ENCODE results near the gene CRIP2. TPM values are rescaled to one million over a fixed set of nuclear protein-coding genes. Genes with fewer than 3 reads are reported as not detected.

Gene CRIP2
- polyA plus RNA-seq, 4 donors, result 8.9 to 137 (median 34.6) TPM

DNA sequence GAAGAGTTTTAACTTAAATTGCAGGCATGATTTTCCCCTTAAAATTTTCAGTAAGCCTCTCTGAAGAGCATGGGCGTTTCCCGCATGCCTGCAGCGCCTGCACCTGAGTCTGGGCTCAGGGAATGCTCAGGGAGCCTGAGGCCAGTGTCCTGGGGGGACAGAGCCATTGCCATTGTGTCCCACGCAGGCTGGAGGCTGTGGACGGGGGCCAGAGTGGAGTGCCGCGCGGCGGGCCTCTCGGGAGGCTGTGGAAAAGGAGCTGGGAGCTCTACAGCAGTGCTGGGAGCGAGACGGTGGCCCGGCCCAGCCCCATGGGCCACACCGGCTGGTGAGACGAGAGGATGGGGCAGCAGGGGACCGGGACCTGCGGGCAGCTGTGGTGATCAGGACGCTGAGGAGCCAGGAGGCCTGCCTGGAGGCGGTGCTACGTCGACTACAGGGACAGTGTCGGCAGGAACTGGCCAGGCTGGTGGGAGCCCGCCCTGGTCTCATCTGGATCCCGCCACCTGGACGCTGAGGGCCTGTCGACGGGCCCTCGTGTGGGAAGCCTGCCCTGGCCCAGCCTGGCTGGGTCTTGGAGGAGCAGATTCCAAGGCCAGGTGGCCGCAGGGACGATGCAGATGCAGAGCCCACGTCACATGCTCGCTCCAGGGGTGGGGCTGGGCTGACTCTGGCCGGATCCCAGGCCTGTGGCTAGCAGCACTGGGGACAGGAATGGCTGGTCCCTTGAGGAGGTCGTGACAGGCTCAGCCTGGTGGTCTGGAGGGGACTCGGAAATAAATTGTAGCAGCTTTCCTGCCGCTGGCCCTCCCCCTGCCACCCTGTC is 24.0 kb downstream of the CRIP2 start:
- no peak for FAIRE-seq
- WGBS, 3 donors, result 91 to 92% (median 91%) methylated on average over 36 of the region's 36 CpGs
- H3K36me3 ChIP-seq (ENCODE audit: control insufficient read depth in 3 of 3, insufficient read depth in 2 of 3, low read depth in 1 of 3, low read length in 3 of 3), result peaks cover 0 to 8% (median 2%) of the 10 kb centered on the region in 3 donors
- H3K27ac ChIP-seq (ENCODE audit: low read depth in 1 of 3, low read length in 2 of 3), result no peak overlapping the region
- no peaks in the 10 kb centered on the region for H3K9me3 ChIP-seq (ENCODE audit: control insufficient read depth in 2 of 2, insufficient read depth in 1 of 2, low read depth in 1 of 2, low read length in 1 of 2)
- H3K27me3 ChIP-seq (ENCODE audit: control insufficient read depth in 3 of 3, insufficient read depth in 3 of 3, low read length in 3 of 3), result no peaks in the 10 kb centered on the region
- DNase-seq, result no peak
- H3K4me3 ChIP-seq (ENCODE audit: low read depth in 1 of 3, low read length in 3 of 3), result no peak overlapping the region
- H3K4me1 ChIP-seq (ENCODE audit: control insufficient read depth in 3 of 3, insufficient read depth in 2 of 3, low read depth in 1 of 3, low read length in 2 of 3), result no peaks in the 10 kb centered on the region

DNA sequence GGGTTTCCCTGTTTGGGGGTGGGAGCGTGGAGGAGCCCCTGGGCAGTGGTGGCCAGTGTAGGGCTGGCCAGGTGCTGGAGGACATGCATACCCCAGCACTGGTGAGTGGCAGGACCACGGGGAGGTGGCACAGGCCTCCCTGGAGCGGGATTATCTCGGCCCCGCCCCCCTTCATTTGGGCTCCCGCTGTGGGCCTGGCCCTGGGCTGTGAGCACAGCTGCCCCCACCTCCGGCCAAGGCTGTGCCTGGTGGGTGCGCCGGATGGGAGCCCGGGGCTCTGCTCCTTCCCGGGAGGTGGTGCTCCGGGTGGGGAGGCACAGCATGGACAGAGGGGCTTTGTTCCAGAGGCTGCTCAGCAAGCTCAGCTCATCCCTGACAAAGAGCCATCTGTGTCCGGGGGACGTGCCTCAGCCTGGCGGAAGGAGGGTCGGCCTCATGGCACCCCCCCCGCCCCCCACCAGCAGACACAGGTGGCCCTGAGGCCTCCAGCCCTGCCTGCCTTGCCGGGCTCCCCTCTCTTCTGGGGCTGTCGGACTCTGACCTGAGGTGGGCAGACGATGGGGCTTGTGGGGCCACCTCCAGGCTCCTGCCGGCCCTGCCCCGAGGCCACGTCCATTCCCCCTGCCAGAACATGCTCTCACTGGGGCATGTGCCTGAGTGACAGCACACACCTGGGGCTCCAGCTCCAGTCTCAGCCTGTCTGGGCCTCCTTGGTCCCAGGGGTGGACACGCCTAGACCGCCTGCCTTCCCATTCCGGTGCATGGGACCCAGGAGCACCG is 24.8 kb downstream of the CRIP2 start:
- no peaks in the 10 kb centered on the region for H3K4me1 ChIP-seq (ENCODE audit: control insufficient read depth in 3 of 3, insufficient read depth in 2 of 3, low read depth in 1 of 3, low read length in 2 of 3)
- DNase-seq (peak in 1 of 2 donors; percentile 41), FAIRE-seq (no peak)
- H3K4me3 ChIP-seq (ENCODE audit: low read depth in 1 of 3, low read length in 3 of 3), result no peak overlapping the region
- no peaks in the 10 kb centered on the region for H3K27me3 ChIP-seq (ENCODE audit: control insufficient read depth in 3 of 3, insufficient read depth in 3 of 3, low read length in 3 of 3)
- H3K36me3 ChIP-seq (ENCODE audit: control insufficient read depth in 3 of 3, insufficient read depth in 2 of 3, low read depth in 1 of 3, low read length in 3 of 3), result peaks cover 0 to 8% (median 2%) of the 10 kb centered on the region in 3 donors
- H3K9me3 ChIP-seq (ENCODE audit: control insufficient read depth in 2 of 2, insufficient read depth in 1 of 2, low read depth in 1 of 2, low read length in 1 of 2), result no peaks in the 10 kb centered on the region
- WGBS, 3 donors, result 67 to 76% (median 75%) methylated on average over 24 to 27 of the region's 27 CpGs
- H3K27ac ChIP-seq (ENCODE audit: low read depth in 1 of 3, low read length in 2 of 3), result no peak overlapping the region

DNA sequence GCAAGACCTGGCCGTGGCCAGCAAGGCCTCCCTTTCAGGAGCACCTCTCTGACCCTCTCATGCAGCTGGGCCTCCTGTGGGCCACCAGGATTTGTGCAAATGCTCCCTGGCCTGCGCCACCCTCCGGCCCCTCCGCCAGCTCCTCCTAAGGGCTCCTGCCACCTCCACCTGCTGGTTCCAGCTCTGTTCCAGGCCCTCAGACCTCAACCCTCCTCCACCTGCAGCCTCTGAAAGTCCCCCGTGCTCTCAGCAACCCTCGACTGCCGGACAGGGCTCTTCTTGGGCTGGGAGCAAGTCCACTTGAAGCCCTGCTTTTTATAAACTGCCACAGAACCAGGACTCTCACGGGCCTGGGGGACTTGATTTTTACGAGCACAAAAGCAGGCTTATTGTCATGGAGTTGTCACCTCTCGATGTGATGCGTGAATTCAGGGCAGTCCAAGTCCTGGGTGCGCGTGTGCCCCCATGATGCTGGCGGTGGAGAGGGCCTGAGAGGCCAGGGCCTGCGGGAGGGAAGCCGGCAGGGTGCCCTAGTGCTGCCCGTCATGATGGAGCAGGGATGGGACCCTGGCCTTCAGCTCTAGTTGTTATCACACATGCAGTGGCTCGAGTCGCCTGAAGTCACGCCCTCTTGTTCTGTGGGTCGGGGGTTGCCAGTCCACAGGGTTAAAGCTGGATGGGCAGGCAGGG is 25.6 kb downstream of the CRIP2 start:
- FAIRE-seq (no peak), DNase-seq (no peak)
- Histone ChIP-seq H3K36me3 (ENCODE audit: control insufficient read depth in 3 of 3, insufficient read depth in 2 of 3, low read depth in 1 of 3, low read length in 3 of 3) (peaks cover 0 to 8% (median 2%) of the 10 kb centered on the region in 3 donors), H3K27me3 (ENCODE audit: control insufficient read depth in 3 of 3, insufficient read depth in 3 of 3, low read length in 3 of 3) (no peaks in the 10 kb centered on the region), H3K27ac (ENCODE audit: low read depth in 1 of 3, low read length in 2 of 3) (no peak overlapping the region), H3K4me3 (ENCODE audit: low read depth in 1 of 3, low read length in 3 of 3) (no peak overlapping the region), H3K4me1 (ENCODE audit: control insufficient read depth in 3 of 3, insufficient read depth in 2 of 3, low read depth in 1 of 3, low read length in 2 of 3) (no peaks in the 10 kb centered on the region), H3K9me3 (ENCODE audit: control insufficient read depth in 2 of 2, insufficient read depth in 1 of 2, low read depth in 1 of 2, low read length in 1 of 2) (no peaks in the 10 kb centered on the region)
- WGBS, 3 donors, result 66 to 83% (median 80%) methylated on average over 21 of the region's 21 CpGs

DNA sequence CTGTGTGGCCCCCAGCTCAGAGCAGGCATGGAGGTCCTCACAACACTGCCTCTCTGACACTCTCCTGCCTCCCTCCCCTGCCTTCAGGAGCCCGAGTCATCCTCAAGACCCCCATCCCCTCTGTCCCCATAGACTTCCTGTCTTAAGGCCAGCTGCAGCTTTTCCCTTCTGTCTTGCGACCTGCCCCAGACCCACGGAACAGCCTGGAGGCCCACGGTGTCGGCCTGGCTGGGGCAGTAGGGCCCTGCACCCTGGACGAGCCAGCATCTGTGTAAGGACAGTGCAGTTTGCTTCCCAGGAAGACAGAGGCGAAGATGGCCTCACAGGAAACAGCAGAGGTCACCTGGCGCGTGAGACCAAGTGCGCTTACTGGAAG is 26.1 kb downstream of the CRIP2 start:
- H3K27ac ChIP-seq (ENCODE audit: low read depth in 1 of 3, low read length in 2 of 3), result no peak overlapping the region
- FAIRE-seq (no peak), DNase-seq (no peak)
- 60 to 69% (median 63%) methylated on average over 10 of the region's 10 CpGs for WGBS, 3 donors
- no peaks in the 10 kb centered on the region for H3K9me3 ChIP-seq (ENCODE audit: control insufficient read depth in 2 of 2, insufficient read depth in 1 of 2, low read depth in 1 of 2, low read length in 1 of 2)
- H3K4me1 ChIP-seq (ENCODE audit: control insufficient read depth in 3 of 3, insufficient read depth in 2 of 3, low read depth in 1 of 3, low read length in 2 of 3), result no peaks in the 10 kb centered on the region
- no peak overlapping the region for H3K4me3 ChIP-seq (ENCODE audit: low read depth in 1 of 3, low read length in 3 of 3)
- H3K27me3 ChIP-seq (ENCODE audit: control insufficient read depth in 3 of 3, insufficient read depth in 3 of 3, low read length in 3 of 3), result no peaks in the 10 kb centered on the region
- peaks cover 0 to 8% (median 2%) of the 10 kb centered on the region in 3 donors for H3K36me3 ChIP-seq (ENCODE audit: control insufficient read depth in 3 of 3, insufficient read depth in 2 of 3, low read depth in 1 of 3, low read length in 3 of 3)

DNA sequence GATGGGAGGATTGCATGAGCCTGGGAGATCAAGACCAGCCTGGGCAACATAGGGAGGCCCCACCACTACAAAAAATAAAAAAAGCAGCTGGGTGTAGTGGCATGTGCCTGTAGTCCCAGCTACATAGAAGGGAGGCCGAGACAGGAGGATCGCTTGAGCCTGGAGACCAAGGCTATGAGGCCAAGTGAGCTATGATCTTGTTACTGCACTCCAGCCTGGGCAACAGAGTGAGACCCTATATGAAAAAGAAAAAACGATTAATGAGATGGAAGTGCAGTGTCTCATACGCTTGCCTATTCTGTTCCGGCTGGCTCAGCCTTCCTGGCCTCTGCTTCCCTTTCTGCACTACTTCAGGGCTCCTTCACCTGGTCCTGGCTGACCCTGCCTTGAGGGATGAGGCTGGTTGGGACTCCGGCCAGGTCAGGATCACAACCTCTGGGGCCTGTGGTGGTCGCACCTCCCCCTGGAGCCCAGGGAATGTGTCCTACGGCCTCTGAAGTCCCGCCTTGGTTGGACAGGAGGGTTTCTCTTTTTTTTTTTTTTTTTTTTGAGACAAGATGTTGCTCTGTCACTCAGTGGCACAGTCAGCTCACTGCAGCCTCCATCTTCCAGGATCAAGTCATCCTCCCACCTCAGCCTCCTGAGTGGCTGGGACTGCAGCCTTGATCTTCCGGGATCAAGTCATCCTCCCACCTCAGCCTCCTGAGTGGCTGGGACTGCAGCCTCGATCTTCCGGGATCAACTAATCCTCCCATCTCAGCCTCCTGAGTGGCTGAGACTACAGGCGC is 27.1 kb downstream of the CRIP2 start:
- DNase-seq (no peak), FAIRE-seq (no peak)
- Histone ChIP-seq H3K36me3 (ENCODE audit: control insufficient read depth in 3 of 3, insufficient read depth in 2 of 3, low read depth in 1 of 3, low read length in 3 of 3) (peaks cover 0 to 8% (median 2%) of the 10 kb centered on the region in 3 donors), H3K27me3 (ENCODE audit: control insufficient read depth in 3 of 3, insufficient read depth in 3 of 3, low read length in 3 of 3) (no peaks in the 10 kb centered on the region), H3K27ac (ENCODE audit: low read depth in 1 of 3, low read length in 2 of 3) (no peak overlapping the region), H3K4me3 (ENCODE audit: low read depth in 1 of 3, low read length in 3 of 3) (no peak overlapping the region), H3K9me3 (ENCODE audit: control insufficient read depth in 2 of 2, insufficient read depth in 1 of 2, low read depth in 1 of 2, low read length in 1 of 2) (no peaks in the 10 kb centered on the region), H3K4me1 (ENCODE audit: control insufficient read depth in 3 of 3, insufficient read depth in 2 of 3, low read depth in 1 of 3, low read length in 2 of 3) (no peaks in the 10 kb centered on the region)
- 83 to 88% (median 86%) methylated on average over 13 of the region's 13 CpGs for WGBS, 3 donors

DNA sequence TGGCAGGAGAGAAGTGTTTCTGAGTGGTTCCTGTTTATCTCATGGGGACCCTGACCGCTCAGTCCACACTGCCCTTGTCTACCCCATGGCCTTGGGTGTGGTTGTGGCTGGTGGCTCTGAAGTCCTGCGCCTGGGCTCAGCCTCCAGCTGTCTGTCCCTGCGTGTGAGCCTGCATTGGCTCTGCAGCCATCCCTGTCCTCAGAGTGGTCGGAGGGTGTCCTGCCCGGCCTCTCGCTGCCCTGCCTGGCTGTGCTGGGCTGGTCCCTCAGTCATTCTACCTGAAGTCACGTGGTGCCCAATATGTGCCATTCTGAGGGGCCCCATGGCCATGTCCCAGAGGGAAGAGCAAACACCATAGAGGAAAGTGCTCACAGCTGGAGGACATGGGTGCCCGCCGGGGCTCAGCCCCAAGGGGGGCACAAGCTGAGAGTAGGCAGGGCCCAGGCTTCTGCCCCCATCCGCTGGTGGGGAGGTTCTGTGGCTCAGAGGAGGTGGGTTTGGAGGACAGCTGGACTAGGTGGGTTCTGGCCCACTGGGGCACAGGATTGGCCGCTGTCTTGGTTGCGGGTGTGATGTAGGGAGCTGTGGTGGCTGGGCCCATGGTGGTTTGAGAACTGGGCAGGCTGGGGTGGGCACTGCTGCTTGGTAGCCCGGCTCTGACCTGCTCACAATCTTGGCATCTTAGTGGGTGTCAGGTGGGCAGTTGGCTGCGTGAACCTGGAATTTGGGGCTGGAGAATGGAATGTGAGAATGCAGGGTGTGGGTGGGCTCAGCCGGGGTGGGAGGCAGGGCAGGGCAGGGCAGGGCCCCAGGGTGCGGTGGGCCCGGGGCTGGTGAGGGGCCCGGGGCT is 28.1 kb downstream of the CRIP2 start:
- H3K9me3 ChIP-seq (ENCODE audit: control insufficient read depth in 2 of 2, insufficient read depth in 1 of 2, low read depth in 1 of 2, low read length in 1 of 2), result no peaks in the 10 kb centered on the region
- no peak for DNase-seq
- H3K4me1 ChIP-seq (ENCODE audit: control insufficient read depth in 3 of 3, insufficient read depth in 2 of 3, low read depth in 1 of 3, low read length in 2 of 3), result no peaks in the 10 kb centered on the region
- no peak overlapping the region for H3K4me3 ChIP-seq (ENCODE audit: low read depth in 1 of 3, low read length in 3 of 3)
- 80 to 85% (median 81%) methylated on average over 18 of the region's 18 CpGs for WGBS, 3 donors
- no peaks in the 10 kb centered on the region for H3K27me3 ChIP-seq (ENCODE audit: control insufficient read depth in 3 of 3, insufficient read depth in 3 of 3, low read length in 3 of 3)
- no peak for FAIRE-seq
- no peak overlapping the region for H3K27ac ChIP-seq (ENCODE audit: low read depth in 1 of 3, low read length in 2 of 3)
- peaks cover 0 to 8% (median 2%) of the 10 kb centered on the region in 3 donors for H3K36me3 ChIP-seq (ENCODE audit: control insufficient read depth in 3 of 3, insufficient read depth in 2 of 3, low read depth in 1 of 3, low read length in 3 of 3)

DNA sequence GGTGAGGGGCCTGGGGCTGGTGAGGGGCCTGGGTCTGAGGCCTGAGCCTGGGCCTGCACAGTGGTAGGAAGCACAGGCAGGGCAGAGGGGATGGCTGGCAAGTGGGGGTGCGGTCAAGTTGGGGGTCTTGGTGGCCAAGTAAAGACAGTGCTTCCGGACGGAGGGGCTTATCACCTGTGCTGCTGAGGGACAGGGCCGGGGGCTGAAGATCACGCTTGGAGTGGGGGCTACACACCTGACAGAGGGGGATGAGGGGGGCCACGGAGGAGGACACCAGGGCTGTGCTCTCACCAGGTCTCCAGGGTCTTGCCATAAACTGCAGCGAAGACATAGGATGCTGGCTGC is 28.6 kb downstream of the CRIP2 start:
- Histone ChIP-seq H3K36me3 (ENCODE audit: control insufficient read depth in 3 of 3, insufficient read depth in 2 of 3, low read depth in 1 of 3, low read length in 3 of 3) (peaks cover 0 to 6% (median 0%) of the 10 kb centered on the region in 3 donors), H3K27me3 (ENCODE audit: control insufficient read depth in 3 of 3, insufficient read depth in 3 of 3, low read length in 3 of 3) (no peaks in the 10 kb centered on the region), H3K9me3 (ENCODE audit: control insufficient read depth in 2 of 2, insufficient read depth in 1 of 2, low read depth in 1 of 2, low read length in 1 of 2) (no peaks in the 10 kb centered on the region), H3K27ac (ENCODE audit: low read depth in 1 of 3, low read length in 2 of 3) (no peak overlapping the region), H3K4me3 (ENCODE audit: low read depth in 1 of 3, low read length in 3 of 3) (no peak overlapping the region), H3K4me1 (ENCODE audit: control insufficient read depth in 3 of 3, insufficient read depth in 2 of 3, low read depth in 1 of 3, low read length in 2 of 3) (no peaks in the 10 kb centered on the region)
- FAIRE-seq (no peak), DNase-seq (no peak)
- 81 to 91% (median 88%) methylated on average over 7 of the region's 7 CpGs for WGBS, 3 donors

Data from small intestine (tissue), 7 donors.